GM23338 (cell line): ENCODE measurements around the gene RAD54L. TPM values are rescaled to one million over a fixed set of nuclear protein-coding genes. Genes with fewer than 3 reads are reported as not detected.

Experiments used
- ATAC-seq: fragments of 200-7000 bp; cut with Tn5 transposase; 3 replicates; pipeline ENCODE4 v1.9.1; 2020
- DNase-seq: peaks from one replicate; pipeline ENCODE4 v3.0.0-alpha.2; 2015; ENCODE audit warnings: low spot score
- H2AFZ ChIP-seq: fragments of 200-600 bp; sonication (generic); 2 replicates; pipeline ENCODE4 v1.8.0; 2016; ENCODE audit warnings: antibody characterized with exemption, mild to moderate bottlenecking, moderate library complexity
- H3F3A ChIP-seq: fragments of 200-600 bp; sonication (generic); replicated peaks from 2 replicates; pipeline ENCODE4 v1.8.0; 2017; ENCODE audit warnings: antibody characterized with exemption, mixed run types, low read depth
- H3K27ac ChIP-seq: fragments of 200-600 bp; sonication (generic); 2 replicates; pipeline ENCODE4 v1.6.1; 2016; ENCODE audit warnings: low read depth
- H3K27me3 ChIP-seq: fragments of 200-600 bp; sonication (generic); 2 replicates; pipeline ENCODE4 v1.8.0; 2016; ENCODE audit warnings: mild to moderate bottlenecking, mixed run types, moderate library complexity; ENCODE audit not compliant: insufficient read depth
- H3K36me3 ChIP-seq: fragments of 200-600 bp; sonication (generic); 2 replicates; pipeline ENCODE4 v1.8.0; 2016; ENCODE audit warnings: mild to moderate bottlenecking; ENCODE audit not compliant: insufficient read depth
- H3K4me1 ChIP-seq: fragments of 200-600 bp; sonication (generic); 2 replicates; pipeline ENCODE4 v1.8.0; 2016; ENCODE audit warnings: mild to moderate bottlenecking, moderate library complexity; ENCODE audit not compliant: insufficient read depth
- H3K4me2 ChIP-seq: fragments of 200-600 bp; sonication (generic); 2 replicates; pipeline ENCODE4 v1.7.1; 2017; ENCODE audit warnings: mixed run types
- H3K4me3 ChIP-seq: fragments of 200-600 bp; sonication (generic); 2 replicates; pipeline ENCODE4 v1.6.1; 2016; ENCODE audit warnings: mixed run types
- H3K79me2 ChIP-seq: fragments of 200-600 bp; sonication (generic); replicated peaks from 2 replicates; pipeline ENCODE4 v1.8.0; 2017; ENCODE audit warnings: mild to moderate bottlenecking; ENCODE audit not compliant: insufficient read depth
- H3K9me2 ChIP-seq: fragments of 200-600 bp; sonication (generic); 2 replicates; pipeline ENCODE4 v1.8.0; 2017; ENCODE audit not compliant: insufficient read depth
- H4K20me1 ChIP-seq: fragments of 200-600 bp; sonication (generic); replicated peaks from 2 replicates; pipeline ENCODE4 v1.8.0; 2017; ENCODE audit warnings: mild to moderate bottlenecking; ENCODE audit not compliant: insufficient read depth
- H3K27ac Mint-ChIP-seq: 2 replicates; pipeline ENCODE4 v1.8.0; 2020; ENCODE audit warnings: inconsistent platforms, mild to moderate bottlenecking, moderate library complexity, mixed read lengths
- H3K27me3 Mint-ChIP-seq: 3 replicates; pipeline ENCODE4 v1.8.0; 2022; ENCODE audit warnings: low read depth, mild to moderate bottlenecking, moderate library complexity, mixed read lengths, inconsistent platforms; ENCODE audit not compliant: insufficient read depth, poor library complexity
- H3K36me3 Mint-ChIP-seq: 3 replicates; pipeline ENCODE4 v1.8.0; 2021; ENCODE audit warnings: low read depth, mild to moderate bottlenecking, inconsistent platforms, moderate library complexity, mixed read lengths
- H3K4me1 Mint-ChIP-seq: 3 replicates; pipeline ENCODE4 v1.8.0; 2020; ENCODE audit warnings: mild to moderate bottlenecking, inconsistent platforms, mixed read lengths
- H3K4me3 Mint-ChIP-seq: 3 replicates; pipeline ENCODE4 v1.8.0; 2021; ENCODE audit warnings: moderate library complexity, mild to moderate bottlenecking, inconsistent platforms, mixed read lengths
- H3K9me3 Mint-ChIP-seq: 3 replicates; pipeline ENCODE4 v1.8.0; 2020; ENCODE audit warnings: moderate library complexity, mild to moderate bottlenecking, inconsistent platforms, mixed read lengths
- CREB1 ChIP-seq: fragments of 250-450 bp; sonication (Bioruptor Pico); IDR thresholded peaks from 2 replicates; pipeline ENCODE4 v1.5.0; 2020; ENCODE audit warnings: low read depth, mild to moderate bottlenecking, moderate library complexity
- EZH2 ChIP-seq: fragments of 200-600 bp; sonication (generic); IDR thresholded peaks from one replicate; pipeline ENCODE4 v1.8.0; 2017; ENCODE audit warnings: antibody characterized with exemption, mild to moderate bottlenecking, low read depth; ENCODE audit not compliant: unreplicated experiment
- EZH2phosphoT487 ChIP-seq: fragments of 200-600 bp; sonication (generic); IDR thresholded peaks from one replicate; pipeline ENCODE4 v1.8.1; 2018; ENCODE audit warnings: antibody characterized with exemption; ENCODE audit not compliant: unreplicated experiment
- JUNB ChIP-seq: IDR thresholded peaks from one replicate; pipeline ENCODE4 v1.6.1; 2016; ENCODE audit warnings: antibody characterized with exemption; ENCODE audit not compliant: unreplicated experiment
- NANOG ChIP-seq: IDR thresholded peaks from 2 replicates; pipeline ENCODE4 v1.6.1; 2016; ENCODE audit warnings: antibody characterized with exemption, borderline replicate concordance
- POLR2AphosphoS5 ChIP-seq: IDR thresholded peaks from 2 replicates; pipeline ENCODE4 v1.6.1; 2016; ENCODE audit warnings: antibody characterized with exemption, low read depth
- STAT1 ChIP-seq: IDR thresholded peaks from one replicate; pipeline ENCODE4 v1.6.1; 2016; ENCODE audit warnings: antibody characterized with exemption; ENCODE audit not compliant: unreplicated experiment
- ZNF114 ChIP-seq: fragments of 250-450 bp; sonication (Bioruptor Pico); IDR thresholded peaks from 2 replicates; pipeline ENCODE4 v1.5.0; 2020; ENCODE audit warnings: mild to moderate bottlenecking, moderate library complexity
- ZNF331 ChIP-seq: fragments of 250-450 bp; sonication (Bioruptor Pico); IDR thresholded peaks from 2 replicates; pipeline ENCODE4 v1.5.0; 2020; ENCODE audit warnings: low read depth, mild to moderate bottlenecking, moderate library complexity
- polyA plus RNA-seq: library from polyadenylated mRNA; unstranded; fragments of >200 nt; fragmentation: Nextera tagmentation; extraction: Ambion mirVana; gene quantifications from 2 replicates; pipeline ENCODE4 v1.2.1, GENCODE V29; 2016
- total RNA-seq: library from RNA; depleted of rRNA; stranded (reverse); fragments of >200 nt; shearing (Covaris generic); gene quantifications from 2 replicates; pipeline ENCODE4 v1.2.3, GENCODE V29; 2014
- TF ChIP-seq, protein P1 (sequence below), 2 experiments: fragments of 200-600 bp in 1 of 2; sonication (generic) in 1 of 2; conservative IDR thresholded peaks; 2 replicates each; pipeline versions ENCODE4 v1.5.1 to v1.6.1; 2016 to 2017; ENCODE audit warnings: antibody characterized with exemption in 2 of 2, low read depth in 2 of 2, mild to moderate bottlenecking in 2 of 2, moderate library complexity in 1 of 2
- TF ChIP-seq, protein P2 (sequence below): IDR thresholded peaks from 2 replicates; pipeline ENCODE4 v1.6.1; 2016; ENCODE audit warnings: antibody characterized with exemption

The RAD54L gene
- total and polyA plus RNA-seq, 2 experiments from 2014 or later = 26.4 to 48.1 TPM

DNA sequence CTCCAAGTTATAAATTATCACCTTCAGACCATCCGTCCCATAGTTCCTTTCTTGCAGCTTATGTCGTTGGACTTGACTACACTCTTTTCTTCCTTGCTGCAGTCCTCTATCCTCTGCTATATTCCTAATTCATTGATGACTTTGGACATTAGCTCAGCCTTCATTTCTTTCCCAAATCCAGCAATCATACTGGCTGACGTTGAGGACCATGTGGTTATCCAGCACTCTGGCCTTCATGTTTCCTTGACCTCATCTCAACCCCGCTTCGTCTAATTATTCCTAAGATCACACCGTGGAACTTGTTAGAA is 27.4 kb downstream of the RAD54L start:
- ATAC-seq (no peak), DNase-seq (no peak)
- H3F3A ChIP-seq = 0 out of 2 replicates have a peak, but pooled peaks cover 14% of the 10 kb centered on the region
- H3K36me3 ChIP-seq = peaks cover 69% of the 10 kb centered on the region
- Mint-ChIP-seq H3K9me3 (no peaks in the 10 kb centered on the region), H3K27ac (no peak overlapping the region), H3K27me3 (peaks cover 5% of the 10 kb centered on the region), H3K4me3 (no peak overlapping the region), H3K4me1 (no peaks in the 10 kb centered on the region; the same call in 1 of the 3 replicates), H3K36me3 (peaks cover 88% of the 10 kb centered on the region)
- no peak overlapping the region for H2AFZ ChIP-seq
- TF ChIP-seq POLR2AphosphoS5 (no peak), STAT1 (no peak), CREB1 (no peak)
- no peaks in the 10 kb centered on the region for H3K79me2 ChIP-seq
- H3K4me3 ChIP-seq = no peak overlapping the region
- no peak overlapping the region for H3K4me2 ChIP-seq
- H3K9me2 ChIP-seq = no peaks in the 10 kb centered on the region
- H3K4me1 ChIP-seq = no peaks in the 10 kb centered on the region
- H4K20me1 ChIP-seq = no peaks in the 10 kb centered on the region; the same call in 1 of the 2 replicates
- H3K27ac ChIP-seq = no peak overlapping the region
- no peaks in the 10 kb centered on the region for H3K27me3 ChIP-seq

DNA sequence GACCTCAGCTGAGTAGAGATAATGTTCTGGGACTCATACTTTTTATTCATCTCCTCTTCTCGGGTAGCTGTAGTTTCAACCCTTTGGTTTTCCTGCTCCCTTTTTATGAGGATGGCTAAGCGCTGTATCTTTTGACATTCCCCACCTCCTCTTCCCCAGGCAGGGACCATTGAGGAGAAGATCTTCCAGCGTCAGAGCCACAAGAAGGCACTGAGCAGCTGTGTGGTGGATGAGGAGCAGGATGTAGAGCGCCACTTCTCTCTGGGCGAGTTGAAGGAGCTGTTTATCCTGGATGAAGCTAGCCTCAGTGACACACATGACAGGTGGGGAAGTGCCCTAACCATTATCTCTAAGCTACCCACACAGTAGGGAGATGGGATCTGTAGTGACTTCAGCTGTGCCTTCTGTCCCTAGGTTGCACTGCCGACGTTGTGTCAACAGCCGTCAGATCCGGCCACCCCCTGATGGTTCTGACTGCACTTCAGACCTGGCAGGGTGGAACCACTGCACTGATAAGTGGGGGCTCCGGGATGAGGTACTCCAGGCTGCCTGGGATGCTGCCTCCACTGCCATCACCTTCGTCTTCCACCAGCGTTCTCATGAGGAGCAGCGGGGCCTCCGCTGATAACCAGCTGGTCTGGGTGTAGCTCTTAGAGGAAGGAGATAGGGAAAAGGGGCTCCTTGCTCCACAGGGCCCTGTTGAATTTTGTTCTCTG is 30.3 kb downstream of the RAD54L start:
- H3K79me2 ChIP-seq = no peaks in the 10 kb centered on the region
- ATAC-seq = no peak
- no peak for DNase-seq

DNA sequence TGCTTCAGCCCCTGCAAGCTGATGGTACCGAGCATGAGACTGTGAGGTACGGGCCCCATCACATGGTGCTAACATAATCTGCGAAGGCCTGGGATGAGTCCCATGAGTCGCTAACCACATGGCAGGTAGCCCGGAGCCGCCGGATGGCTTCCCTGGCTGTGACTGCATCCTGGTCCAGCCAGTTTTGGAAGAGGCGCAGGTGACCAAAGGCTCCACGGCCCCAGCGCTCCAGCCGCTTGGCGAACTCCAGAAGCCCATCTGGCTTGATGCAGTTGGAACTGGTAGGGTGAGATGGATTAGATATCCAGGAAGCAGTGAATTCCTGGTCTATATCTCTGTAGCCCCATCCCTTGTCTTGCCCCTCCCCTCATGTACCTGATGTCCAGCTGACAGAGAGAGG is 31.2 kb downstream of the RAD54L start:
- Histone ChIP-seq H3K4me2 (no peak overlapping the region), H3K36me3 (peaks cover 40% of the 10 kb centered on the region), H2AFZ (no peak overlapping the region), H3F3A (0 out of 2 replicates have a peak, but pooled peaks cover 18% of the 10 kb centered on the region), H3K27ac (no peak overlapping the region), H3K27me3 (no peaks in the 10 kb centered on the region), H3K4me3 (no peak overlapping the region), H3K4me1 (no peaks in the 10 kb centered on the region), H4K20me1 (peaks cover 4% of the 10 kb centered on the region), H3K79me2 (no peaks in the 10 kb centered on the region), H3K9me2 (no peaks in the 10 kb centered on the region)
- H3K27ac Mint-ChIP-seq = no peak overlapping the region
- H3K27me3 Mint-ChIP-seq = peaks cover 7% of the 10 kb centered on the region
- no peak overlapping the region for H3K4me3 Mint-ChIP-seq
- ATAC-seq (no peak), DNase-seq (no peak)
- H3K9me3 Mint-ChIP-seq = no peaks in the 10 kb centered on the region
- no peaks in the 10 kb centered on the region; the same call in 2 of the 3 replicates for H3K4me1 Mint-ChIP-seq
- TF ChIP-seq EZH2phosphoT487 (no peak), JUNB (no peak), EZH2 (no peak), ZNF331 (CRISPR knock-in tag) (no peak)
- TF ChIP-seq, protein P1, sequence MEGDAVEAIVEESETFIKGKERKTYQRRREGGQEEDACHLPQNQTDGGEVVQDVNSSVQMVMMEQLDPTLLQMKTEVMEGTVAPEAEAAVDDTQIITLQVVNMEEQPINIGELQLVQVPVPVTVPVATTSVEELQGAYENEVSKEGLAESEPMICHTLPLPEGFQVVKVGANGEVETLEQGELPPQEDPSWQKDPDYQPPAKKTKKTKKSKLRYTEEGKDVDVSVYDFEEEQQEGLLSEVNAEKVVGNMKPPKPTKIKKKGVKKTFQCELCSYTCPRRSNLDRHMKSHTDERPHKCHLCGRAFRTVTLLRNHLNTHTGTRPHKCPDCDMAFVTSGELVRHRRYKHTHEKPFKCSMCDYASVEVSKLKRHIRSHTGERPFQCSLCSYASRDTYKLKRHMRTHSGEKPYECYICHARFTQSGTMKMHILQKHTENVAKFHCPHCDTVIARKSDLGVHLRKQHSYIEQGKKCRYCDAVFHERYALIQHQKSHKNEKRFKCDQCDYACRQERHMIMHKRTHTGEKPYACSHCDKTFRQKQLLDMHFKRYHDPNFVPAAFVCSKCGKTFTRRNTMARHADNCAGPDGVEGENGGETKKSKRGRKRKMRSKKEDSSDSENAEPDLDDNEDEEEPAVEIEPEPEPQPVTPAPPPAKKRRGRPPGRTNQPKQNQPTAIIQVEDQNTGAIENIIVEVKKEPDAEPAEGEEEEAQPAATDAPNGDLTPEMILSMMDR (conservative IDR thresholded peaks at IDR 0.05; ENCODE audit: low read depth in 2 of 2) = no peak
- peaks cover 68% of the 10 kb centered on the region for H3K36me3 Mint-ChIP-seq

More for the DNA sequence above, 30.3 kb downstream of the RAD54L start:
- no peaks in the 10 kb centered on the region for H3K27me3 ChIP-seq
- H3K9me3 Mint-ChIP-seq = no peaks in the 10 kb centered on the region
- H3K27ac ChIP-seq = no peak overlapping the region
- H3K4me2 ChIP-seq = no peak overlapping the region
- H3K4me1 Mint-ChIP-seq = no peaks in the 10 kb centered on the region; the same call in 1 of the 3 replicates
- TF ChIP-seq ZNF114 (CRISPR knock-in tag) (no peak), NANOG (no peak), CREB1 (no peak), EZH2phosphoT487 (no peak), POLR2AphosphoS5 (no peak), JUNB (no peak)
- TF ChIP-seq, protein P2, sequence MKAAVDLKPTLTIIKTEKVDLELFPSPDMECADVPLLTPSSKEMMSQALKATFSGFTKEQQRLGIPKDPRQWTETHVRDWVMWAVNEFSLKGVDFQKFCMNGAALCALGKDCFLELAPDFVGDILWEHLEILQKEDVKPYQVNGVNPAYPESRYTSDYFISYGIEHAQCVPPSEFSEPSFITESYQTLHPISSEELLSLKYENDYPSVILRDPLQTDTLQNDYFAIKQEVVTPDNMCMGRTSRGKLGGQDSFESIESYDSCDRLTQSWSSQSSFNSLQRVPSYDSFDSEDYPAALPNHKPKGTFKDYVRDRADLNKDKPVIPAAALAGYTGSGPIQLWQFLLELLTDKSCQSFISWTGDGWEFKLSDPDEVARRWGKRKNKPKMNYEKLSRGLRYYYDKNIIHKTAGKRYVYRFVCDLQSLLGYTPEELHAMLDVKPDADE = no peak
- H3K27ac Mint-ChIP-seq = no peak overlapping the region
- H3F3A ChIP-seq = 0 out of 2 replicates have a peak, but pooled peaks cover 24% of the 10 kb centered on the region
- H2AFZ ChIP-seq = no peak overlapping the region
- H3K4me3 Mint-ChIP-seq = no peak overlapping the region
- peaks cover 7% of the 10 kb centered on the region for H3K27me3 Mint-ChIP-seq
- H4K20me1 ChIP-seq = peaks cover 4% of the 10 kb centered on the region; the same call in 1 of the 2 replicates
- no peaks in the 10 kb centered on the region for H3K9me2 ChIP-seq
- H3K4me3 ChIP-seq = no peak overlapping the region
- H3K36me3 Mint-ChIP-seq = peaks cover 74% of the 10 kb centered on the region
- H3K4me1 ChIP-seq = no peaks in the 10 kb centered on the region
- peaks cover 47% of the 10 kb centered on the region for H3K36me3 ChIP-seq
